DND-41 (cell line): ENCODE measurements around the gene KLHL2.

Experiments
- CTCF ChIP-seq: IDR thresholded peaks from 2 replicates; pipeline ENCODE4 v1.5.1; 2012; ENCODE audit warnings: borderline replicate concordance, low read length, moderate library complexity, mild to moderate bottlenecking; ENCODE audit not compliant: poor library complexity, severe bottlenecking; ENCODE audit errors: extremely low read depth
- EZH2 ChIP-seq: IDR thresholded peaks from 3 replicates; pipeline ENCODE4 v1.6.1; 2012; ENCODE audit warnings: borderline replicate concordance, low read depth, mild to moderate bottlenecking, moderate library complexity, low read length, inconsistent platforms; ENCODE audit not compliant: severe bottlenecking

- TF ChIP-seq CTCF, result no peak
- no peak for TF ChIP-seq EZH2
These were observed 21.9 kb upstream of the KLHL2 start for GRCh38 chr4:165185448-165185847.
